HG03571 (cell line): ENCODE data around the gene HINFP.
"Not testable (repeated sequence)": the region's sequence is repeated elsewhere in the genome, so short reads cannot be mapped to it uniquely, and the experiment has no call there.

Source experiments
- ATAC-seq: cut with Tn5 transposase; IDR thresholded peaks from one replicate; pipeline ENCODE4 v1.9.1; 2021; ENCODE audit not compliant: unreplicated experiment

The HINFP gene

GRCh38 chr11:119184399-119184798 lies 63.0 kb downstream of the HINFP start:
- not testable (repeated sequence) for ATAC-seq
